Dendritic cell treated with granulocyte-macrophage colony-stimulating factor and Interleukin-4, amounts not matched to agents 40 ng/mL and 50 ng/mL, for 4 days (primary cell): Measurements from ENCODE around the gene MPDZ.

ENCODE experiments used
- H3K27ac Mint-ChIP-seq: one replicate; pipeline ENCODE4 v1.8.0; 2022; ENCODE audit warnings: mild to moderate bottlenecking, mixed read lengths
- H3K27me3 Mint-ChIP-seq: one replicate; pipeline ENCODE4 v1.8.0; 2022; ENCODE audit warnings: mild to moderate bottlenecking, mixed read lengths
- H3K36me3 Mint-ChIP-seq: one replicate; pipeline ENCODE4 v1.8.0; 2022; ENCODE audit warnings: low read depth, mixed read lengths
- H3K4me1 Mint-ChIP-seq: one replicate; pipeline ENCODE4 v1.8.0; 2022; ENCODE audit warnings: low read depth, mixed read lengths
- H3K4me3 Mint-ChIP-seq: one replicate; pipeline ENCODE4 v1.8.0; 2022; ENCODE audit warnings: mild to moderate bottlenecking, moderate library complexity, mixed read lengths
- H3K9me3 Mint-ChIP-seq: one replicate; pipeline ENCODE4 v1.8.0; 2022; ENCODE audit warnings: mixed read lengths
- intact Hi-C: fragments of 100-400 bp; cut with micrococcal nuclease; formaldehyde crosslinking; loops from one replicate; pipeline ENCODE4 v1.15.0; 2022

MPDZ gene

DNA sequence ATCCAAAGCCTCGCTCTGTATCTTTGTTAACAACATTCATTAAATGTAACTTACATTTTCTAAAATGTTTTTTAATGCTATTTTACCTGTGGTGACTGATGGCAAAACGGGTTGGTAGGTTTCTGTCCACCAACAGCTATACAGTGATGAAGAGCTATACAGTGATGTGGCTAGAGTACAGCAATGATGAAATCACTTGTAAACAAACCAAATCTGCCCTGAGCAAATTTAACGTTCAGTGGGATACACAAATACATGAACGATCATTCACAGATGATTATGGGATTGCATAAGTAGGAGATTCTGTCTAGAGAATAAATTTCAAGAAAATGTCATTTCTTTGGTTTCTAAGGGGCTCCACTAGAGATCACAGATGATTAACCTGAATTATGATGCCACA is 132.7 kb downstream of the MPDZ start:
- intact Hi-C loops: no loop called here
- Mint-ChIP-seq H3K36me3 (no peaks in the 10 kb centered on the region), H3K27me3 (no peaks in the 10 kb centered on the region), H3K4me1 (no peaks in the 10 kb centered on the region), H3K9me3 (no peaks in the 10 kb centered on the region), H3K27ac (no peak overlapping the region), H3K4me3 (no peak overlapping the region)

DNA sequence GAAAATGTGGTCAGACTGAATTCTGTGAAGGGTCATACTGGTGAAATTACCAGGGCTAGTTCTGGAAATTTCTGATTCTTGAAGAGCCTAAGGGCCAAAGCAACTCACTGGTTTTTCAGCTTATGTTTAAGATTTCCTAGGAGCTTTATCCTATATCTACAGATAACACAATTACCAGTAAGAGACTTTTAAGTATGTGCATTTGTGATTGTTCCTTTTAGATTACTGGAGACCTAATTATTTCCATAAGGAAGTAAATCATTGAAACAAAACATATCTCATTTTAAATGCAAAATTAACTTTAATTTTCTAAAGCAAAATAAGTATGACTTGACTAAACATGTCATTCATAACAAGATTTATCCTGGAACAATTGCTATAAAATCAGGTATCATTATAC is 134.2 kb downstream of the MPDZ start:
- Mint-ChIP-seq H3K4me3 (no peak overlapping the region), H3K27ac (no peak overlapping the region), H3K4me1 (no peaks in the 10 kb centered on the region), H3K36me3 (no peaks in the 10 kb centered on the region), H3K9me3 (no peaks in the 10 kb centered on the region), H3K27me3 (no peaks in the 10 kb centered on the region)
- intact Hi-C loops: no loop called here

DNA sequence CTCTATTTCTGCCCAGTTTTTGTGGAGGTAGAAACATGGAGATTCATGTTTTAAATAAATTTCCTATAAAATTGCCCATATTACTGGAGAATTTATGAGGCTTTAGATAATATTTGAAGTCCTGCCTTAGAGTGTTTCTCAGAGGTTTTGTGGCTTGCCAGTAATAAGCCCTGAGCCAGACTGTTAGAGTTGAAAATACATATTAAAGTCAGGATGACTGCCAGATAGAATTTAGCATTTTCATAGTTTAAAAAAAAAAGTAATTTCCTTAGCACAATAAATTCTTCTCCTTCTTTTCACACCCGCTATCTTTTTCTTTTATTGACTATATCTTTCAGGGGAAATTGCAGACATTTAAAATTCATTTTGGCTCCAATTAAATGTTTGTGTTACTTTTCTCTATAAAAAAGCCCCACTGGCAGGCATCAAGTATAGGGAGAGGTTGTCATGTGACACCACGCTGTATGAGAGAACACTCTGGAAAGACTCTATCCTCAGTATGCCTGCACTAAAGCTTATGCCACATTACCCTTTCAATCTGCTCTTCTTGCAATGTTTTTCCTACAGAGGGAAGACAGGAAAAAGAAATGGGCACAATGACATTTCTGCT is 135.2 kb downstream of the MPDZ start:
- Mint-ChIP-seq H3K9me3 (no peaks in the 10 kb centered on the region), H3K4me1 (no peaks in the 10 kb centered on the region), H3K27ac (no peak overlapping the region), H3K4me3 (no peak overlapping the region), H3K36me3 (no peaks in the 10 kb centered on the region), H3K27me3 (no peaks in the 10 kb centered on the region)
- intact Hi-C loops: no loop called here

DNA sequence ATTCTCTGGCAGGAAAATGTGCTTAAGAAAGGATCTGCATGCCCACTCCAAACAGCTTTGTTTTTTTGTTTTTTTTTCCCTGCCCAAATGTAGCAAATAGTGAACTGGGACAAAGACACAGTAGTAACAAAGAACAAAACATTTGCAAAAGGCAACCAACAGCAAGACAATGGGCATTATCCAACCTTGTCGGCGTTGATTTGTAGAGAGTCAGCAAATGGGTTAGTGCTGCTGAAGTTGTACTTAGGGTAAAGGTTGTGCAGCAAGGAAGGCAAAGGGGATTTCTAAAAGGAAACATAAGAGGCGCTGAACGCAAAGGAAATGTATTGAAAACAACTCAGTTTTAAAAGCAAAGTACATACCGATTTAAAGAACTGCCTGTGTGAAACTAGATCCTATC is 136.2 kb downstream of the MPDZ start:
- no peaks in the 10 kb centered on the region for H3K9me3 Mint-ChIP-seq
- no peak overlapping the region for H3K27ac Mint-ChIP-seq
- no peaks in the 10 kb centered on the region for H3K27me3 Mint-ChIP-seq

DNA sequence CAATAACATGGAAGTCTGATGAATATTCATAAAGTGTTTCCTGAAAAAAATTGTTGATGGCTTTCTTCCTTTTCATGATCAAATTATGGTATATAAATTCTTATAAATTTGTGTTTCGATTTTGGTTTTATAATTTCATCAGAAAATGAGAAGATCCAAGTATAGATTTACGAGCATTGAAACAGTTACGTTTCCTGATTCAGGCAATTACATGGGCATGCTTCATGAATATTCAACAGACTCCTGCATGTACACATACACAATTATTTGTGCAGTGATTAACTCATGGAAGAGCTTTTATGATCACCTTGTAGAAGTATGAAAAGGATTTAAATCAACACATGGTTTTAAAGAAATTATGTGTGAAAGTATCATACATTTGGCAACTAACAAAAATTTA is 136.7 kb downstream of the MPDZ start:
- Mint-ChIP-seq H3K4me3 (no peak overlapping the region), H3K27ac (no peak overlapping the region), H3K36me3 (no peaks in the 10 kb centered on the region), H3K9me3 (no peaks in the 10 kb centered on the region), H3K27me3 (no peaks in the 10 kb centered on the region), H3K4me1 (no peaks in the 10 kb centered on the region)
- intact Hi-C loops: no loop called here

More for the DNA sequence above, 136.2 kb downstream of the MPDZ start:
- Mint-ChIP-seq H3K4me3 (no peak overlapping the region), H3K4me1 (no peaks in the 10 kb centered on the region), H3K36me3 (no peaks in the 10 kb centered on the region)
- intact Hi-C loops: no loop called here

DNA sequence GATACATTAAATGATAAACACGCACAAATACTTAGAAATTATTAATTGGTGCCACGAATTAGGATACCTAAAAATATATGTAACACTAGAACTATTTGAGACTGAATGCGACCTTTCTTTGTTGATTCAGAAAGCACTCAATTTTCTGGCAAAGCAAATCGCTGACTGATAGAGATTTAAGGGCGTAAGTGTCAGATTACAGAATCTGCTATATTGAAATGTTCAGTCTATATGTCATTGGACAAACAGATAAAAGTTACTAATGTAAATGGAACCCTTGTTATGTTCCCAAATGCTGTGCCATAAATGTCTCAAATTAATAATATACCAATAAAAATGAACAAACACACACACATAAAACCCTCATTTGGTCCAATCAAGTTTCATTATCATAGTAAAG is 137.9 kb downstream of the MPDZ start:
- Mint-ChIP-seq H3K4me3 (no peak overlapping the region), H3K4me1 (no peaks in the 10 kb centered on the region), H3K9me3 (no peaks in the 10 kb centered on the region), H3K36me3 (no peaks in the 10 kb centered on the region), H3K27ac (no peak overlapping the region), H3K27me3 (no peaks in the 10 kb centered on the region)
- intact Hi-C loops: no loop called here

DNA sequence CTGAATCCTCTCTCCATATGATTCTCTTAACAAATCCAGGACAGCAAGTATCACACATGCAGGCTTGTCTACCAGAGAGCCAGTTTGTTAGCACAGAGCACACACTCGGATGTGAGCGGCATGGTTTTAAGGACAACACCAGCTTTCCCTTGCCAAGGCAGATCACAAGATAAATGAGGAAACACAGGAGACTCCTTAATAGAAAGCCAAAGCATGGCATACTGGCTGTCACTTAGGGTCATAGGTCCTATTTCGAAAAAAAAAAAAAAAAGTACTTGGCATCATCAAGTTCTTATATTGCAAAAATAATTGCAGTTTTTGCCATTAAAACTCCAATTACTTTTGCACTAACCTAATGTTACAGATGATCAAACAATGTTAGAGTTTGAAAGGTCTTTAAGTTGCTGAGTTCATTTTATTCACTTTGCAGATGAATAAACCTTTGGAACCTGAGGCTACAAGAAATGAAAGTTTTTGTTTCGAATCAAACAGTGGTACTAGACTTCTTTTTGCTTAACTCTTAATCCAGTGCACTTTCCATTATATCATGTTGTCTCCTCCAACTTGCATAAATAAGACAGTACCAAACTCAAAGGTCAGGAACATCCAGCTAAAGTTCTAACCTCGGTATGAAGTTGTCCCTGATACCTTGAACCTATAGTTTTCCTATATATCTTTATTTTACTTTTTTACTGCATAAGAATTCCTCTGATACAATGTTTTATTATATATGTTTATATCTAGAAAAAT is 138.5 kb downstream of the MPDZ start:
- Mint-ChIP-seq H3K4me3 (no peak overlapping the region), H3K9me3 (no peaks in the 10 kb centered on the region), H3K27ac (no peak overlapping the region), H3K36me3 (no peaks in the 10 kb centered on the region), H3K4me1 (no peaks in the 10 kb centered on the region), H3K27me3 (no peaks in the 10 kb centered on the region)
- intact Hi-C loops: no loop called here

DNA sequence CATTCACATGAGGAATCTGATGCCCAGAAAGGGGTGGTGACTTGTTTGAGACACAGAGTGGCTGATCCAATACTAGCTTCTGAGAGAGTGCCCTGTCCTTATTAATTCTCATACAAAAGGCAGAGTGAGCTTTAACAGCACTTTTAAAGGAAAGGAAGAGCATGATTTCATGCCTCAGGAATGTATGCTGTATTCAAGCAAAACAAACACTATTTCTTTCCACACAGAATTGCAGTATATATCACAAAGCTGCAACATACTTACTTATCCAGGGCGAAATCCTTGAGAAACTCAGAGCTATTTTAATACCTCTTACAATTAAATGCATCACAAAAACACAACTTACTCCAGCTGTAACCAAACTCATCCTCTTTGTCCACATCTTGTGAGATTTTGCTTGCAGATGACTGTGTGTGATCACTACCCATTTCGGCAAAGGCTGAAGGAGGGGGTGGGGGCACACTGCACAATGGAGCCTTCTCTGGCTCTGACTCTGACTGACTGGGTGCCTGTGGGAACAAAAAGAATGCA is 139.8 kb downstream of the MPDZ start:
- no peaks in the 10 kb centered on the region for H3K4me1 Mint-ChIP-seq
- intact Hi-C loops: loop anchor here (10.0 kb wide), 1 partner anchor 1785 kb away; no protein-coding TSS in a partner anchor
- H3K36me3 Mint-ChIP-seq: no peaks in the 10 kb centered on the region
- H3K27me3 Mint-ChIP-seq: no peaks in the 10 kb centered on the region
- H3K9me3 Mint-ChIP-seq: no peaks in the 10 kb centered on the region
- H3K27ac Mint-ChIP-seq: no peak overlapping the region
- H3K4me3 Mint-ChIP-seq: no peak overlapping the region

DNA sequence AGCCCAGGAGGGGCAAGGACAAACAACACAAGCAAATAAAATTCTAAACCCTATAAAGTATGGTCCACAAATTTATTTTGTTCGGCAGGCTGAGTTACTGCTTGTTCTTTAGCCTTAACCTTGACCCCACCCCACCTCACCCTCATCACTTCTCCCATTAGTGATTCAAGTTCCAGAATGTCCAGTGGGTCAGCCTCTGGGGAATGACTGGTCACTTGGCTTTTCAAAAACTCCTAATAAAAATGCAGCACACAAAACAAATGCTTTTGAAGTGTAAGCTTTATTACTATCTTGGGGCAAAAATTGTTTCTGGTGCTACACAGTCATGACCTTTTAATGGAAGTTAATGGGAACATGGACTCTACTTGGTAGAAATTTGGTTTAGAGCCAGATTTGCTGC is 142.1 kb downstream of the MPDZ start:
- Mint-ChIP-seq H3K9me3 (no peaks in the 10 kb centered on the region), H3K4me3 (no peak overlapping the region), H3K4me1 (no peaks in the 10 kb centered on the region), H3K27me3 (no peaks in the 10 kb centered on the region), H3K27ac (no peak overlapping the region), H3K36me3 (no peaks in the 10 kb centered on the region)
- intact Hi-C loops: loop anchor here (10.0 kb wide), 1 partner anchor 1783 kb away; no protein-coding TSS in a partner anchor

DNA sequence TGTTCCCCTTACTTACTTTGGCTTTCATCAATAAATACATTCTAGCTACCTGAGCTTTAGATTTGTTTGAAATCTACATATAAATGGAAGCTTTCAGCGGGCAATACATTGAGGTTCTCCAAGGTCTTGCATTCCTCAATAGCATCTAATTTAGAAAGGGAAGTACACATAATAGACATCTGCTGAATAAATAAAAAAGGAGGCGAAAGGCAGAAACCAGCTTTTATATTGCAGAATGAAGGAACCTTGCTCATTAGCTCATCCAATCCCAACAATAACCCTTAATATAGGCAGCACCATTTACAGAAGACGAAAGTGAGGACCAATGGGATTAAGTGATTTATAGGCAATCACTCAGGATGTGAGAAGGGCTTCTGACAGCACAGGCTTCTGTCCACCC is 147.5 kb downstream of the MPDZ start:
- Mint-ChIP-seq H3K36me3 (no peaks in the 10 kb centered on the region), H3K27ac (no peak overlapping the region), H3K9me3 (no peaks in the 10 kb centered on the region), H3K27me3 (no peaks in the 10 kb centered on the region), H3K4me1 (no peaks in the 10 kb centered on the region), H3K4me3 (no peak overlapping the region)
- intact Hi-C loops: loop anchor here (10.0 kb wide), 1 partner anchor 1777 kb away; no protein-coding TSS in a partner anchor

DNA sequence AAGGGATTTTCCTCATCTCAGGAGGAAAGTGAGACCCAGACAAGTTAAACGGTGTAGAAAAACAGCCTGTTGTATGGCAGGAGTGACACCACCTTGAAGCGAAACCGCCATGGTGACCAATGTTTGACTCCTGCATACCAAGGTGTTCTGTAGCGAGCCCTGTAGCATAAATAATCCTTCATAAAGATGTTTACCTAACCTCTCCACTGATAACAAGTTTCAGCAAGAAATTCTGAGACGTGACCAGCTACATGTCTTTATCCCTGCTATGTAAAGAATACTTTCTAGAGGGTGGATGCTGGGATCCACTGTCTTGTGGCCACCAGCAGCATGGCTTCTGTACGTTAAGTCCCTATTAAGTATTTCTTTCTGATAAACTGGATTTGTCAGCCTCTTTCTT is 148.1 kb downstream of the MPDZ start:
- Mint-ChIP-seq H3K4me3 (no peak overlapping the region), H3K27ac (no peak overlapping the region), H3K4me1 (no peaks in the 10 kb centered on the region), H3K27me3 (no peaks in the 10 kb centered on the region), H3K36me3 (no peaks in the 10 kb centered on the region), H3K9me3 (no peaks in the 10 kb centered on the region)
- intact Hi-C loops: loop anchor here (10.0 kb wide), 1 partner anchor 1777 kb away; no protein-coding TSS in a partner anchor

DNA sequence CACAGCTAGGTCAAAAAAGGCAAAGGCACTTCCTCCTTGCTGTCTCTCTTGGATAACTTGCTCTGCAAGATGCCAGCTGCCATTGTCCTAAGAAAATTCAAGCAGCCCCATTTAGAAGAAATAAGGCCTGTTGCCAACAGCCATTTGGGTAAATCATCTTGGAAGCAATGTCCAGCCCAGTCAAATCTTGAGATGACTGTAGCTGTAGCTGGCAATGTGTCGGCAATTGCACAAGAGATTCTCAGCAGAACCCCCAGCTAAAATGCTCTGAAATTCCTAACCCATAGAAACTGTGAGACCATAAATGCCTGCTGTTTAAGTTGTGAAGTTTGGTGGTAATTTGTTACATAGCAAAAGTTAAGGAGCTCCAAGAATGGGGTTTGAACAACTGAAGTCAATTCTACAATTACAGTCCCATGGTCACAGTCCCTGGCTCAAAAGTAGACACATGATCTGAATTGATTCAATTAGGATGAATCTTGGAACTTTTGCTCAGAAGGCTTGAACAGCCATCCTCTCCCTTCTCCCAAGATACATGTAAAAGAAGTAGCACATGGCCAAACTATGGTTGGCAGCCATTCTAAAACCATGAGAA is 151.1 kb downstream of the MPDZ start:
- no peaks in the 10 kb centered on the region for H3K9me3 Mint-ChIP-seq
- no peak overlapping the region for H3K27ac Mint-ChIP-seq
- H3K4me3 Mint-ChIP-seq: no peak overlapping the region
- H3K36me3 Mint-ChIP-seq: no peaks in the 10 kb centered on the region
- intact Hi-C loops: no loop called here
- no peaks in the 10 kb centered on the region for H3K27me3 Mint-ChIP-seq
- H3K4me1 Mint-ChIP-seq: no peaks in the 10 kb centered on the region

DNA sequence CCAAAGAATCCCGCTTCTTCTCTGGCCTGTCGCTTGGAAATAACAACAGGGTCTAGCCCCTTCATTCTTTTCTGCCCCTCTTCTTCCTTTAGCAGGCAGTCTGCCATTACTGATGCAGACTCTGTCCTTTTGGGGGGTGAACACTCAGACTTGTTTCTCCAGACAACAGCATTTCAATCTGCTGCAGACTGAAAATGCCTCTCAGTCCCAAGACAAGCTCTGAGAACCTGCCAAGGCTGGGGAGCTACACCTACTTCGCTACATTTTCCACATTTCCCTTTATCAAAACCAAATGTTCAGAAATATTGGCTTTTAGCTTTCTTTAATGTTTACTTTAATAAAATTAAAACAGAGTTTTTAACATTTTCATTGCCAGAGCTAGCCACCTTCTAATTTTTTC is 152.4 kb downstream of the MPDZ start:
- H3K27me3 Mint-ChIP-seq: no peaks in the 10 kb centered on the region
- no peak overlapping the region for H3K4me3 Mint-ChIP-seq
- H3K36me3 Mint-ChIP-seq: no peaks in the 10 kb centered on the region
- H3K4me1 Mint-ChIP-seq: no peaks in the 10 kb centered on the region
- no peak overlapping the region for H3K27ac Mint-ChIP-seq
- no peaks in the 10 kb centered on the region for H3K9me3 Mint-ChIP-seq
- intact Hi-C loops: no loop called here

DNA sequence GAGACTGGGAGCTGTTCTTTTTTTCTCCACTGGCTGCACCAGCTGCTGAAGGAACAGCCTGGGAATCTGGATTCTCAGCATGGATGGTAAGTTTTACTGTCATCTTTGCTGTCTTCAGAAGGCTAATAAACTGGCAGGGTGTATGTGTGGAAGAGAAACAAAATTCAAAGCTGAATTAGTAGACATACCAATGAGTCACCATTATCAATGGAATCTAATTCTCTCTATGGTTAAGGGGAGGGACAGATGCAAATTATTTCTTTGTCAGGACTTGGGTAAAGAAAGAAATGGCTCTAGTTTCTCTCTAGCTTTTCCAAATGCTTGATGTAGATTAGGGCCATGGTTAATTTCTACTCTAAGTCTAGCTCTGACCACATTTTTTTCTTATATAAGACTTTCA is 154.2 kb downstream of the MPDZ start:
- Mint-ChIP-seq H3K27ac (no peak overlapping the region), H3K36me3 (no peaks in the 10 kb centered on the region), H3K27me3 (no peaks in the 10 kb centered on the region), H3K4me1 (no peaks in the 10 kb centered on the region), H3K9me3 (no peaks in the 10 kb centered on the region), H3K4me3 (no peak overlapping the region)
- intact Hi-C loops: no loop called here
